ENCODE data around the gene RPS6KA2.

RPS6KA2 gene

DNA sequence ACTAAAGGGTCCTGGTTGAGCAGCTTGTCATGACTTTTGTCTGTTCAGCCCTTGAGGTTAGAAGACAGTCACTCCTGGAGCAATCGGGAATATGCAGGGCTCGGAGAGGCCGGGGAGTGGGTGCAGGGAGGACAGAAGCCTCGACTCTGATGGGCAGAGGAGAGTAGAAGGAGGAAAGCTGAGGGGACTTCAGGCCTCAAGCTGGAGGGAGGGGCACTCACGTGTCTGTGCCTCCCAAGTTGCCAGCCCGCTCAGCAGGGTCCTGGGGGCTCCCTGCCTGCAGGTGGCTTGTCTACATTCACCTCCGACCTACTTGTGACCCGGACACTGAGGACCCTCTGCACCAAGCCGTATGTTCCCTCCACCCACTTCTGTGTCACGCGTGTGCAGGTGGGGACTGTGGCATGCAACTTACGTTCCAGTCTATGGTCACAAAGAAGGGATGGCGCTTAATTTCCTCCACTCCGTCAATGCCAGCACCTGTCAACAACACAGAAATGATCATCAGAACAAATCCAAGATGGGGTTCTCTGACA, 157.6 kb downstream of the RPS6KA2 start:
- DNase-seq (ENCODE audit: low read depth in 2 of 2), result no peak
- TF ChIP-seq, protein P1, sequence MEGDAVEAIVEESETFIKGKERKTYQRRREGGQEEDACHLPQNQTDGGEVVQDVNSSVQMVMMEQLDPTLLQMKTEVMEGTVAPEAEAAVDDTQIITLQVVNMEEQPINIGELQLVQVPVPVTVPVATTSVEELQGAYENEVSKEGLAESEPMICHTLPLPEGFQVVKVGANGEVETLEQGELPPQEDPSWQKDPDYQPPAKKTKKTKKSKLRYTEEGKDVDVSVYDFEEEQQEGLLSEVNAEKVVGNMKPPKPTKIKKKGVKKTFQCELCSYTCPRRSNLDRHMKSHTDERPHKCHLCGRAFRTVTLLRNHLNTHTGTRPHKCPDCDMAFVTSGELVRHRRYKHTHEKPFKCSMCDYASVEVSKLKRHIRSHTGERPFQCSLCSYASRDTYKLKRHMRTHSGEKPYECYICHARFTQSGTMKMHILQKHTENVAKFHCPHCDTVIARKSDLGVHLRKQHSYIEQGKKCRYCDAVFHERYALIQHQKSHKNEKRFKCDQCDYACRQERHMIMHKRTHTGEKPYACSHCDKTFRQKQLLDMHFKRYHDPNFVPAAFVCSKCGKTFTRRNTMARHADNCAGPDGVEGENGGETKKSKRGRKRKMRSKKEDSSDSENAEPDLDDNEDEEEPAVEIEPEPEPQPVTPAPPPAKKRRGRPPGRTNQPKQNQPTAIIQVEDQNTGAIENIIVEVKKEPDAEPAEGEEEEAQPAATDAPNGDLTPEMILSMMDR (IDR thresholded peaks at IDR 0.05; ENCODE audit: low read depth, low read length), result no peak
- no peak overlapping the region for H3K4me3 ChIP-seq (replicated peaks in 1 of 2; ENCODE audit: low read depth in 2 of 2, low read length in 2 of 2)

DNA sequence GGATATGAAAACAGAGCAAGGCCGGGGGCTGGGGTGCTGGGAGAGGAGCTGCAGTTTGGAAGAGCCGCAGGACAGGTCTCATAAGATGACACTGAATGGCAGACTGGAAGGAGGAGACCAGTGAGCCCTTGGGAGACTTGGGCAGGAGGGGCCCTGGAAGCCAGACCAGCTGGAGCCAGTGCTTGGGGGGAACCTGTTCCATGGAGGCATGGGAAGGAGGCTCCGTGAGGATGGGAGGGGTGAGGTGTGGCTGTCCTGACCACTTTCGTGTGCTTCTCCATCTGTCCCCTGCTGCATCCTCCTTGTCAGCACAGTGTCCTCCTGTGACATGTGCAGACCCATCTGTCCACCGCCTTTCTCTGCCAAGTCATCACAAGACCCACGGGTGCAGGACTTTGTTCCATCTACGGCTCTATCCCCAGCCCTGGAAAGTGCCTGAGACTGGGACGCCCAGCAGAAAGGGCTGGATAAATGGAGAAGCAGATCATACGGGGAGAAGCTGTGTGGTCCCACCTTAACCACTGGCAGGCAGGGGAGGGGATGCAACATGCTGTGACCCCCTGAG, 159.5 kb downstream of the RPS6KA2 start:
- TF ChIP-seq, protein P1 (IDR thresholded peaks at IDR 0.05; ENCODE audit: low read depth, low read length), result no peak
- no peak overlapping the region for H3K4me3 ChIP-seq (replicated peaks in 1 of 2; ENCODE audit: low read depth in 2 of 2, low read length in 2 of 2)
- DNase-seq (ENCODE audit: low read depth in 2 of 2), result no peak

DNA sequence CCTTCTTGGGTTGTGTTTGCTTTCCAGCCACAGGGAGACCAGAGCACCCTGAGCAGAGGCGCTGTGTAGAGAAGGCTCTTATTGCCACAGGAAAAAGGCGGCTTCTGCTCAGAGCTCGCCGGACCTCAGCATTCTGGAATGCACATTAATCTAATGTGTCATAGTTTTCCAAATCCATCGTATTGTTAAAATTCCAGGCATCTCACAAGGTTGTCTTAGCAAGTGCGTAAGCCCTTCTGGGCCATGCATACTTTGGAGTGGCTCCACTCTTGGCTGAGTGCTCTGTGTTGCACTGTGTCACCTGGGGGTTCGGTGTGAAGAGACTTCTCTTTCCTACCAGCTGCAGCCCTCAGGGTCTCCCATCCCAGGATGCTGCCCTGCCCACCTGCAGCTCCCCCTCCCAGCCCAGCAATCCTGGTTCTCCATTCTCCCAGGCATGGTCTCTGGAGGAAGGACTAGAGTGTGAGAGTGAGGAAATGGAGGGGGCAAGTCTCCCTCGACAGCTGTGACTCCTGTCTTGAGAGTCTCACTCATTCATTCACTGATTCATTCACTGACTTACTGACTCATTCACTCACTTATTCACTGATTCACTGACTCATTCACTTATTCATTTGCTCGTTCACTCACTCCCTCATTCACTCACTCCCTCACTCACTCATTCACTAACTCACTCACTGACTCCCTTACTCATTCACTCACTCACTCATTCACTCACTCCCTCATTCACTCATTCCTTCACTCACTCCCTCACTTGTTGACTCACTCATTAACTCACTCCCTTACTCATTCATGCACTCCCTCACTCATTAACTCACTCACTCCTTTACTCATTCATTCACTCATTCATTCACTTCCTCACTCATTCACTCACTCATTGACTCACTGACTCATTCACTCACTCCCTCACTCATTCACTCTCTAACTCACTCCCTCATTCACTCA, 160.6 kb downstream of the RPS6KA2 start:
- TF ChIP-seq, protein P1 (IDR thresholded peaks at IDR 0.05; ENCODE audit: low read depth, low read length), result no peak
- no peak overlapping the region for H3K4me3 ChIP-seq (replicated peaks in 1 of 2; ENCODE audit: low read depth in 2 of 2, low read length in 2 of 2)
- peak; percentile 89 to 92 for DNase-seq (ENCODE audit: low read depth in 2 of 2)

DNA sequence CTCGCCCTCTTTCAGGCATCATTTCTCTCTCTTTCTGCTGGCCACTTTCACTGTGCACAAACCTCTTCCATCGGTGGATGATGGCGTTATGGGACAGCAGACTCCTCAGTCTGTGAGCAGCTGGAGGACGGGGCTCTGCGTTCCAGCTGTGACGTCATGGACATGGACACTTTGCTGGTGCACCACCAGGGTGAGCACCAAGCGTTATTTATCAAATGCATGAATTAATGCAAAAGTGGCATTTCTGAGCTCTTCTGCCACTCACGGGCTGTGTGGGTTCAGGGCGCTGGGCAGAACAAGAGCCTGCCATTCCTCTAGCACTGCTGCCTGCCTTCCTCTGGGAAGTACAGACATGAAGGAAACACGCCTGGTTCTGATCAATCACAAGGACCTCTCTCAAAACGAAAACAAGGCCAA, 161.4 kb downstream of the RPS6KA2 start:
- DNase-seq (ENCODE audit: low read depth in 2 of 2), result peak; percentile 38 to 61
- H3K4me3 ChIP-seq (replicated peaks in 1 of 2; ENCODE audit: low read depth in 2 of 2, low read length in 2 of 2), result no peak overlapping the region
- TF ChIP-seq, protein P1 (IDR thresholded peaks at IDR 0.05; ENCODE audit: low read depth, low read length), result peak; percentile 31

DNA sequence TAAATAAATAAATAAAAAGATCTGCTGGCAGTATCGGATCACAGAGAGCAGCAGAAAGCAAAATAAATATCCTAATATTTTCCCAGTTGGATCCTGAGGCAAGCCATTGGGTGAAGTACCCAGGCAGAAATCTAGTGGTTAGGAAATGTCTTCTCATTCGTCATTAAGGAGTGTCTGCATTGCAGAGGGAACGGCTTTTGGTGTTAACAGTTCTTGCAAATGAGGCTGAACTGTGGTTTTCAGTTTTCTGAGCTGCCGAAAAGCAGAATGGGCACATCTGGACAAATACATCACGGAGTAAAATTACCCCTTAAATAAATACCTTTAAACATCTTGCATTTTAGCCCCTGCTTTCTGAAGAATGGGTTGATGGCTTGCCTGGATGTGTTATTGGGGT, 162.1 kb downstream of the RPS6KA2 start:
- no peak overlapping the region for H3K4me3 ChIP-seq (replicated peaks in 1 of 2; ENCODE audit: low read depth in 2 of 2, low read length in 2 of 2)
- TF ChIP-seq, protein P1 (IDR thresholded peaks at IDR 0.05; ENCODE audit: low read depth, low read length), result no peak
- DNase-seq (ENCODE audit: low read depth in 2 of 2), result no peak

DNA sequence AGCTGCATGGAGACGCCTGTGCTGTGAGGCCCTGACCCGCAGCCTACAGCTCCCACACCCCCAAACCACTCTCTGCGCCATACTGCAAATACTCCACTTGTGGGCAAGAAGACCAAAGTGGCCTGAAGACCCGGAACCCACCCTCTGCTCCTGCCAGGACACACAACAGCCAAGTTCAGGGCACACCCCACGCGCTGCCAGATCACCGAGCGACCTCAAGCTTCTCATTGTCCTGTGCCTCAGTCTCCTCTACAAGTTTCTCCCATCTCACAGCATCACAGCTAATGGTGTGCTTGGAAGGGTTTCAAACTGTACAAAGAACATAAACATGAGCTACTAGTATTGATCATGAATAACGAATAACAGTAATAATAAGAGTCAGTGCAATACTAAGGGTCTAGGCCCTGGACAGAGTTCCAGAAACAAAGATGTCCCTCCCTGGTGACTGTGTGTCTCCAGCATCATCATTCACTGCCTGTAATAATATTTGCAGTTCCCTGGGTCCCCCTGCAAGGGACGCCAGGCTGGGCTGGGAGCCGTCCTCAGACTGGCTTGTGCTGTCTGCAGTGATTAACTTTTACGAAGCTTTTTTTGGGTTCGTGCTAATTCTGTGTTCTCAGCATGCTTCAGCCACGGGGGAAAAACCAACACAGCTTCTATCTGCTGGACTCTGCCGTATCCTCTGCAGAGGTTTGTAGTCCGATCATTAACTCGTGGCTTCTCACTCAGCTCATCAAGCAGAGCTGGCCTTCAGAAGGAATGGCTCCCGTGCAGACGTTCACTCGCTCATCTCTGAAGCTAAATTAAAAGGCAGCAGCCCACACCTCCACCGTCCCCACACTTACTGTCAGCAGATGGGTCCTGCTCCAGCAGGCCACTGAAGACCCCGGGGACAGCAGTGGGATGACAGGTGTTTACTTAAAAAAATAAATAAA, 162.7 kb downstream of the RPS6KA2 start:
- TF ChIP-seq, protein P1 (IDR thresholded peaks at IDR 0.05; ENCODE audit: low read depth, low read length), result no peak

More for the DNA sequence above, 162.7 kb downstream of the RPS6KA2 start:
- H3K4me3 ChIP-seq (replicated peaks in 1 of 2; ENCODE audit: low read depth in 2 of 2, low read length in 2 of 2), result no peak overlapping the region
- DNase-seq (ENCODE audit: low read depth in 2 of 2), result no peak
